ENCODE measurements around the gene IMP4. TPM values are rescaled to one million over a fixed set of nuclear protein-coding genes. Genes with fewer than 3 reads are reported as not detected.
"Not testable (repeated sequence)": the region's sequence is repeated elsewhere in the genome, so short reads cannot be mapped to it uniquely, and the experiment has no call there.

Gene IMP4
- total RNA-seq, 2 donors from 2014 or later, result 71.4 to 106 TPM

DNA sequence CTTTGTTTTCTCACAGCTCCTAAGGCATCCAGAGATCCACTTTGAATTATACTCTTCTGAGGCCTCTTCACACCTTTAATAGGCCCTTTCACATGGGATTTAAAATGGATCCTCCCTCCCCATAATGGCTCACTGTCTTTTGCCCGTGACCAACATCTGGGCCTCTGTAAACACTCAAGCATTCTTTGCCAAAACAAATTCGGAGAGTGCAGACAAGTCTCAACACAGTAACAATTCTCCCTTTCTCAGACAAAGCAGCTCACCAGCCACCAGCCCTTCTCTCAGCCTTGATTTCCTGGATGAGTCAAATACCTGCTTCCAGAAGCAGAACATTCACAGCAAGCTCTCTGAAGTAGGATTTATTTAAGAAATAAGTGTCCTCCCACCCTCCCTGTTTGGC is 14.0 kb upstream of the IMP4 start:
- Histone ChIP-seq H3K27me3 (replicated peaks; ENCODE audit: insufficient read depth) (no peaks in the 10 kb centered on the region), H3K4me1 (replicated peaks) (no peaks in the 10 kb centered on the region), H3K9me3 (no peaks in the 10 kb centered on the region), H3K27ac (no peak overlapping the region), H3K36me3 (no peaks in the 10 kb centered on the region), H3K4me3 (no peak overlapping the region)
- intact Hi-C loops (cut with DNase I), result no loop called here
- TF ChIP-seq POLR2A (IDR thresholded peaks at IDR 0.05), result no peak
- peak; percentile 18 for TF ChIP-seq POLR2AphosphoS5 (IDR thresholded peaks at IDR 0.05)
- WGBS, result 19% methylated on average over 2 of the region's 2 CpGs
- no peak for DNase-seq (ENCODE audit: low spot score)

DNA sequence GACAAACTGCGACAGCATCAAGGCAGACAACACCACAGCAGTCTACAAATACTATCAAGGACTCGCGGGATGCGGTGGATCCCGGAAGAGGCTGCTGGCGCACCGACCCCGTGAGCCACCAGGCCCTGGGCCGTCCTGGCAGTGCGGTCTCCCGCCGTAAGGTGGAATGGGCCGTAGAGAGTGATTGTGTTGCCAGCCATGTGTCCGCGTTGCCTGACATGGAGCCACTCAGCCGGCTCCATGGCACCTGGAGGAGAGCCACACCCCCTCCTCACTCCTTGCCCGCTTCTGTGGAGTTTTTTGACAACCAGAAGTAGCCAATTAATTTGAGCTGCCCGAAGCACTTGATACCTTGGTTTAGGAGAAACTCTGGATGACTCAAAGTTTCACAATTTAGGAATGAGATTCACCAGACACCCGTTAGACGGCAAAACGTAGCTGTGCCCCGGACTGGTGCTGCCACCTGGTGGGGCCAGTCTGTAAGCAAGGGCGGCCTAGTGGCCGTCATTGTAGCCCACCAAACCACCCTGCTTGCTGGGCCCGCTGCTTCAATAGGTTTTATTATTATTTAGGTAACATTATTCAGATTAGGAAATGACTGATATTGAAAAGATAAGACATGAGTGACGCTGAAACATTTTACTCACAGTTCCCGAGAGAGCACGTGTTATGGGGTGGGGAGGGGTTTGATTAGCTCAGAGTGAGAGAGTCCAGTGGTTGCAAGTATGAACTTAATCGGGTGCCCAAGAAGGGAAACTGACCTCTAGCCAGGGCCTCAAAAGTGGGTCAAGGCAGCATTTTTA is 10.2 kb upstream of the IMP4 start:
- TF ChIP-seq POLR2A (IDR thresholded peaks at IDR 0.05) (no peak), POLR2AphosphoS5 (IDR thresholded peaks at IDR 0.05) (peak; percentile 62)
- TF ChIP-seq, protein P1, sequence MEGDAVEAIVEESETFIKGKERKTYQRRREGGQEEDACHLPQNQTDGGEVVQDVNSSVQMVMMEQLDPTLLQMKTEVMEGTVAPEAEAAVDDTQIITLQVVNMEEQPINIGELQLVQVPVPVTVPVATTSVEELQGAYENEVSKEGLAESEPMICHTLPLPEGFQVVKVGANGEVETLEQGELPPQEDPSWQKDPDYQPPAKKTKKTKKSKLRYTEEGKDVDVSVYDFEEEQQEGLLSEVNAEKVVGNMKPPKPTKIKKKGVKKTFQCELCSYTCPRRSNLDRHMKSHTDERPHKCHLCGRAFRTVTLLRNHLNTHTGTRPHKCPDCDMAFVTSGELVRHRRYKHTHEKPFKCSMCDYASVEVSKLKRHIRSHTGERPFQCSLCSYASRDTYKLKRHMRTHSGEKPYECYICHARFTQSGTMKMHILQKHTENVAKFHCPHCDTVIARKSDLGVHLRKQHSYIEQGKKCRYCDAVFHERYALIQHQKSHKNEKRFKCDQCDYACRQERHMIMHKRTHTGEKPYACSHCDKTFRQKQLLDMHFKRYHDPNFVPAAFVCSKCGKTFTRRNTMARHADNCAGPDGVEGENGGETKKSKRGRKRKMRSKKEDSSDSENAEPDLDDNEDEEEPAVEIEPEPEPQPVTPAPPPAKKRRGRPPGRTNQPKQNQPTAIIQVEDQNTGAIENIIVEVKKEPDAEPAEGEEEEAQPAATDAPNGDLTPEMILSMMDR (IDR thresholded peaks at IDR 0.05), result peak; percentile 76 to 93 (median 92)
- no peak overlapping the region for H3K27ac ChIP-seq
- H3K36me3 ChIP-seq, result no peaks in the 10 kb centered on the region
- intact Hi-C loops (cut with DNase I), result loop anchor here (2.0 kb wide), 1 partner anchor 152 kb away; the partner anchor contains the start of gene SMPD4
- 21% methylated on average over 29 of the region's 29 CpGs for WGBS
- peak; percentile 60 for DNase-seq (ENCODE audit: low spot score)
- no peaks in the 10 kb centered on the region for H3K27me3 ChIP-seq (replicated peaks; ENCODE audit: insufficient read depth)
- H3K9me3 ChIP-seq, result no peaks in the 10 kb centered on the region
- H3K4me3 ChIP-seq, result no peak overlapping the region
- H3K4me1 ChIP-seq (replicated peaks), result no peaks in the 10 kb centered on the region

DNA sequence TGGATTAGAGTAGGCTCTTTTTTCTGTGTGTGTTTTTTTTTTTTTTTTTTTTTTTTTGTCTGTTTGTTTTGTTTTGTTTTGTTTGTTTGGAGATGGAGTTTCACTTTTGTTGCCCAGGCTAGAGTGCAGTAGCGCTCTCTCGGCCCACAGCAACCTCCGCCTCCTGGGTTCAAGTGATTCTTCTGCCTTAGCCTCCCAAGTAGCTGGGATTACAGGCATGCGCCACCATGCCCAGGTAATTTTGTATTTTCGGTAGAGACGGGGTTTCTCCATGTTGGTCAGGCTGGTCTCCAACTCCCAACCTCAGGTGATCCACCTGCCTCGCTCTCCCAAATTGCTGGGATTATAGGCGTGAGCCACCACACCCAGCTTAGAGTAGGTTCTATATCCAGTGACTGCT is 9.4 kb upstream of the IMP4 start:
- WGBS, result 82% methylated on average over 8 of the region's 8 CpGs
- H3K9me3 ChIP-seq; H3K36me3 ChIP-seq; H3K4me3 ChIP-seq; H3K4me1 ChIP-seq (replicated peaks); H3K27me3 ChIP-seq (replicated peaks; ENCODE audit: insufficient read depth); H3K27ac ChIP-seq; DNase-seq (ENCODE audit: low spot score): not testable (repeated sequence)
- intact Hi-C loops (cut with DNase I), result loop anchor here (2.0 kb wide), 1 partner anchor 152 kb away; the partner anchor contains the start of gene SMPD4

DNA sequence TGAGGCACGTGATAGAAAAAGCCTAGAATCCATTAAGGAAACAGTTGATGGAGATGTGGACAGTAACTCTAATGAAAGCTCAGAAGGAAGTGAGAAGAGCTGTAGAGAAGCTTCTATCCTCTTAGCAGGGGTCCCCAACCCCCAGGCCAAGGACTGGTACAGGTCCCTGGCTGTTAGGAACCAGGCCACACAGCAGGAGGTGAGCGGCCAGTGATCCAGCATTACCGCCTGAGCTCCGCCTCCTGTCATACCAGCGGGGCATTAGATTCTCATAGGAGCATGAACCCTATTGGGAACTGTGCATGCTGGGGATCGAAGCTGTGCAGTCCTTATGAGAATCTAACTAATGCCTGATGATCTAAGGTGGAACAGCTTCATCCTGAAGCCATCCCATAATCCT is 8.7 kb upstream of the IMP4 start:
- Histone ChIP-seq H3K4me3 (no peak overlapping the region), H3K36me3 (no peaks in the 10 kb centered on the region), H3K27ac (no peak overlapping the region), H3K4me1 (replicated peaks) (no peaks in the 10 kb centered on the region), H3K27me3 (replicated peaks; ENCODE audit: insufficient read depth) (no peaks in the 10 kb centered on the region), H3K9me3 (no peaks in the 10 kb centered on the region)
- TF ChIP-seq POLR2A (IDR thresholded peaks at IDR 0.05) (no peak), POLR2AphosphoS5 (IDR thresholded peaks at IDR 0.05) (no peak)
- TF ChIP-seq, protein P1 (IDR thresholded peaks at IDR 0.05), result no peak
- intact Hi-C loops (cut with DNase I), result no loop called here
- DNase-seq (ENCODE audit: low spot score), result no peak
- 78% methylated on average over 6 of the region's 6 CpGs for WGBS

DNA sequence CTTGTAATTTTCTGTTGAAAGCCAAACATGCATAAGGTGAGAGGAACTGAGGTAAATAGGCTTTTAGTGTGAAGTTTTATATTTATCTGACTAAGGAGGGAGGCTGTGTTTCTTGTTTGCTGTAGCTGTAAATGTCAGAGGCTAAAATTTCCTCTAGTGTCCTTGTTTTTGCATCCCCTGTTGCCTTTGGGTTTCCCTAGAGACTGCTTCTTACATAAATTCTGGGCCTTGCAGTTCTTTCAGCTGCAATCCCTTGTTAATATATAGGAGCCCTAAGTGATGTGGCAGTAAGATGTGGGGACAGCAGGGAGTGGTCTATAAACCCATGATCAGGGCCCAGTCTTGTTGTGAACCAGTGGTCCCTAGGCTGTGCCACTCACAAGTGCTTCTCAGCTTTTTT is 7.5 kb upstream of the IMP4 start:
- Histone ChIP-seq H3K36me3 (no peaks in the 10 kb centered on the region), H3K27ac (no peak overlapping the region), H3K9me3 (no peaks in the 10 kb centered on the region), H3K4me1 (replicated peaks) (no peaks in the 10 kb centered on the region), H3K4me3 (no peak overlapping the region), H3K27me3 (replicated peaks; ENCODE audit: insufficient read depth) (no peaks in the 10 kb centered on the region)
- TF ChIP-seq POLR2A (IDR thresholded peaks at IDR 0.05) (no peak), POLR2AphosphoS5 (IDR thresholded peaks at IDR 0.05) (no peak)
- TF ChIP-seq, protein P1 (IDR thresholded peaks at IDR 0.05), result no peak
- no peak for DNase-seq (ENCODE audit: low spot score)
- intact Hi-C loops (cut with DNase I), result loop anchor here (5.0 kb wide), 1 partner anchor 37 kb away; no protein-coding TSS in a partner anchor
